GM23338 (cell line): ENCODE measurements around the gene GRM3.

Source experiments
- CREB1 ChIP-seq: fragments of 250-450 bp; sonication (Bioruptor Pico); IDR thresholded peaks from 2 replicates; pipeline ENCODE4 v1.5.0; 2020; ENCODE audit warnings: low read depth, mild to moderate bottlenecking, moderate library complexity
- EZH2 ChIP-seq: fragments of 200-600 bp; sonication (generic); IDR thresholded peaks from one replicate; pipeline ENCODE4 v1.8.0; 2017; ENCODE audit warnings: antibody characterized with exemption, mild to moderate bottlenecking, low read depth; ENCODE audit not compliant: unreplicated experiment
- EZH2phosphoT487 ChIP-seq: fragments of 200-600 bp; sonication (generic); IDR thresholded peaks from one replicate; pipeline ENCODE4 v1.8.1; 2018; ENCODE audit warnings: antibody characterized with exemption; ENCODE audit not compliant: unreplicated experiment
- JUNB ChIP-seq: IDR thresholded peaks from one replicate; pipeline ENCODE4 v1.6.1; 2016; ENCODE audit warnings: antibody characterized with exemption; ENCODE audit not compliant: unreplicated experiment
- POLR2AphosphoS5 ChIP-seq: IDR thresholded peaks from 2 replicates; pipeline ENCODE4 v1.6.1; 2016; ENCODE audit warnings: antibody characterized with exemption, low read depth
- REST ChIP-seq: IDR thresholded peaks from one replicate; pipeline ENCODE4 v1.6.1; 2018; ENCODE audit warnings: antibody characterized with exemption; ENCODE audit not compliant: unreplicated experiment
- ZNF114 ChIP-seq: fragments of 250-450 bp; sonication (Bioruptor Pico); IDR thresholded peaks from 2 replicates; pipeline ENCODE4 v1.5.0; 2020; ENCODE audit warnings: mild to moderate bottlenecking, moderate library complexity
- ZNF331 ChIP-seq: fragments of 250-450 bp; sonication (Bioruptor Pico); IDR thresholded peaks from 2 replicates; pipeline ENCODE4 v1.5.0; 2020; ENCODE audit warnings: low read depth, mild to moderate bottlenecking, moderate library complexity
- ZNF462 ChIP-seq: fragments of 250-450 bp; sonication (Bioruptor Pico); IDR thresholded peaks from 2 replicates; pipeline ENCODE4 v1.5.0; 2020; ENCODE audit warnings: mild to moderate bottlenecking, moderate library complexity
- TF ChIP-seq, protein P1 (sequence below), 2 experiments: fragments of 200-600 bp in 1 of 2; sonication (generic) in 1 of 2; conservative IDR thresholded peaks; 2 replicates each; pipeline versions ENCODE4 v1.5.1 to v1.6.1; 2016 to 2017; ENCODE audit warnings: antibody characterized with exemption in 2 of 2, low read depth in 2 of 2, mild to moderate bottlenecking in 2 of 2, moderate library complexity in 1 of 2

DNA sequence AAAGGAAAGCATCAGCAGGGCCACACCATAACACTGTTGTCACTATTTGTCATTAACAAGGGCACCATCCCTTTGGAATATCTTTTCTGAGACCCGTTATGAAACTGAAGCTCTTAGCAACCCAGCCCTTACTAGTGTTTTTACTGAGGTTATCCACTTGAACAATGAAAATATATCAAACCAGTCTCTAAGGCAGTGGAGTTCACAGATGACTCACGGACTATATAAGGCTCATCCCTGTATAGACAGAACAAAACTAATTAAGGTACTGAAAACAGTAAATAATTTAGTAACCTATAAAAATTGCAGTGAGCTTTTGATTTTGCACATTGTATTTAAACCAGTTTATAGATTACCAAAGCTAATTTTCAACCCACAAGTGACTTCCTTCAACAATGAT, 219.7 kb downstream of the GRM3 start:
- TF ChIP-seq EZH2 (no peak), ZNF114 (CRISPR knock-in tag) (no peak), EZH2phosphoT487 (no peak), ZNF462 (CRISPR knock-in tag) (no peak), POLR2AphosphoS5 (no peak), REST (no peak), CREB1 (CRISPR knock-in tag) (no peak), JUNB (no peak), ZNF331 (CRISPR knock-in tag) (no peak)
- TF ChIP-seq, protein P1, sequence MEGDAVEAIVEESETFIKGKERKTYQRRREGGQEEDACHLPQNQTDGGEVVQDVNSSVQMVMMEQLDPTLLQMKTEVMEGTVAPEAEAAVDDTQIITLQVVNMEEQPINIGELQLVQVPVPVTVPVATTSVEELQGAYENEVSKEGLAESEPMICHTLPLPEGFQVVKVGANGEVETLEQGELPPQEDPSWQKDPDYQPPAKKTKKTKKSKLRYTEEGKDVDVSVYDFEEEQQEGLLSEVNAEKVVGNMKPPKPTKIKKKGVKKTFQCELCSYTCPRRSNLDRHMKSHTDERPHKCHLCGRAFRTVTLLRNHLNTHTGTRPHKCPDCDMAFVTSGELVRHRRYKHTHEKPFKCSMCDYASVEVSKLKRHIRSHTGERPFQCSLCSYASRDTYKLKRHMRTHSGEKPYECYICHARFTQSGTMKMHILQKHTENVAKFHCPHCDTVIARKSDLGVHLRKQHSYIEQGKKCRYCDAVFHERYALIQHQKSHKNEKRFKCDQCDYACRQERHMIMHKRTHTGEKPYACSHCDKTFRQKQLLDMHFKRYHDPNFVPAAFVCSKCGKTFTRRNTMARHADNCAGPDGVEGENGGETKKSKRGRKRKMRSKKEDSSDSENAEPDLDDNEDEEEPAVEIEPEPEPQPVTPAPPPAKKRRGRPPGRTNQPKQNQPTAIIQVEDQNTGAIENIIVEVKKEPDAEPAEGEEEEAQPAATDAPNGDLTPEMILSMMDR (conservative IDR thresholded peaks at IDR 0.05; ENCODE audit: low read depth in 2 of 2) = no peak
